ENCODE data around the gene CRTAP. TPM values are rescaled to one million over a fixed set of nuclear protein-coding genes. Genes with fewer than 3 reads are reported as not detected.
A peak's percentile ranks its signal among the peaks of the same experiment; 100 is the strongest.
"Not testable (repeated sequence)": the region's sequence is repeated elsewhere in the genome, so short reads cannot be mapped to it uniquely, and the experiment has no call there.

CRTAP gene
- total and polyA plus RNA-seq, 8 donors: 228 to 248 (median 239) TPM

DNA sequence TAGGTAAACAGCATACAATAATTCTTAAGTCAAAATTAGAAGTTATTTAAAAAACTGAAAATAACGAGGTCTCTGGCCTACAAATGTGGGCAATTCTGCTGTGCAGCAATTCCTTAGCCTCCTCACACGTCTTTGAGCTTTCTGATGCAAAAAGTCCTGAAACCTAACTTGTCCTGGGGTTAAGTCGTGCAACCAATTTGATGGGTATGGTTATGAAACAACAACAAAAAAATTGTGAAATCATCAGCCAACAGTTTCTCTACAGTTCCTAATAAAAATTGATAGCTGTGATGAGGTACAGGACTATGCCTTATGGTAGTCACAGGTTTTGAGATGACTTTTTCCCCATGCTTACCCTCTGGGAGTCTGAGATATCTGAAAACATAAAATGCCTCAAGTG, 10.3 kb upstream of the CRTAP start:
- H3K4me1 ChIP-seq: no peaks in the 10 kb centered on the region
- TF ChIP-seq CTCF (IDR thresholded peaks at IDR 0.05): no peak
- H3K4me3 ChIP-seq: no peak overlapping the region
- no peak overlapping the region for H3K27ac ChIP-seq
- no peak for ATAC-seq
- no peak for DNase-seq
- H3K27me3 ChIP-seq: no peaks in the 10 kb centered on the region
- intact Hi-C loops (cut with DNase I): no loop called here
- no peaks in the 10 kb centered on the region for H3K36me3 ChIP-seq
- no peaks in the 10 kb centered on the region for H3K9me3 ChIP-seq

DNA sequence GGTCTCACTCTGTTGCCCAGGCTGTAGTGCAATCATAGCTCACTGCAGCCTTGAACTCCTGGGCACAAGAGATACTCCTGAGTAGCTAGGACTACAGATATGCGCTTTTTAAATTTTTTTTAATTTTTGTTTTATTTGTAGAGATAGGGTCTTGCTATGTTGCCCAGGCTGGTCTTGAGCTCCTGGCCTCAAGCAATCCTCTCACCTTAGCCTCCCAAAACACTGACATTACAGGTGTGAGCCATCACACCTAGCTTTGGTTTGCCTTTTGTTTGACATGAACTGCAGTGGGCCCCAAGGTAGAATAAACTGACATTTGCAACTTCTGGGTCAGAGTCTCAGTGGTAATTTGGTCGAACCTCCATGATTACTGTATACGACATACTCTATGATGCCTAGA, 9.0 kb upstream of the CRTAP start:
- ATAC-seq (no peak), DNase-seq (no peak)
- H3K4me1 ChIP-seq: no peaks in the 10 kb centered on the region
- no peak overlapping the region for H3K4me3 ChIP-seq
- H3K9me3 ChIP-seq: no peaks in the 10 kb centered on the region
- intact Hi-C loops (cut with DNase I): no loop called here
- H3K27me3 ChIP-seq: no peaks in the 10 kb centered on the region
- TF ChIP-seq CTCF (IDR thresholded peaks at IDR 0.05): no peak
- no peak overlapping the region for H3K27ac ChIP-seq
- H3K36me3 ChIP-seq: no peaks in the 10 kb centered on the region

DNA sequence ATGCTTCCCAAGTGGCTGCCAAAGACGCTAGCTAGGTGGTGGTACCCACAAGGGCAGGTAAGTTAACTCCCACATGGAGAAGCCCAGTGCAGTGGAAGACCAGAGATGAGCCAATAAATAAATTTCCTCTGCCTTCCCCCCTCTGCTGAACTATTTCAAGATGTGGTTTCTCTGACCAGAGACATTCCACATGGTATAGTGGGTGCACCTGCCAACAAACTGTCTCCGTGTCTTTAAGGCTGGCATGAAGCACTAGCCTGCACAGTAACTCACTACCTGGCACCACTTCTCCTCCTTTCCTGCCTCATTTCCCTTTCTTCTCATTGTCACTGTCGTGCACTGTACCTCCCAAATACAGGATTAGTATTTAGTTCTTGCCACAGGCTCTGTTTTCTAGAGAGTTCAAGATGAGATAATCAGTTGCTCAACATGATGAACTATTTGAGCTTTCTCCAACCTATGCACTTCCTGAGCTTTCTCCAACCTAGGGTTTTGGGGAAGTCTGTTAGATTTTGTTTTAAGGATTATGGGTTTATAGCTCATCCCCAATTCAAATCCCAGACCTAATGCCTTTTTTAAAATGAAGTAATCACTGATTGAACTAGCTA, 8.4 kb upstream of the CRTAP start:
- H3K4me1 ChIP-seq: no peaks in the 10 kb centered on the region
- ATAC-seq: no peak
- H3K4me3 ChIP-seq: no peak overlapping the region
- no peaks in the 10 kb centered on the region for H3K9me3 ChIP-seq
- no peaks in the 10 kb centered on the region for H3K36me3 ChIP-seq
- intact Hi-C loops (cut with DNase I): no loop called here
- no peak for TF ChIP-seq CTCF (IDR thresholded peaks at IDR 0.05)
- no peak overlapping the region for H3K27ac ChIP-seq
- H3K27me3 ChIP-seq: no peaks in the 10 kb centered on the region
- no peak for DNase-seq

GRCh38 chr3:33106854-33107253, 7.0 kb upstream of the CRTAP start:
- intact Hi-C loops (cut with DNase I); H3K4me3 ChIP-seq; DNase-seq; ATAC-seq; H3K27ac ChIP-seq; H3K36me3 ChIP-seq; H3K27me3 ChIP-seq; H3K9me3 ChIP-seq: not testable (repeated sequence)
- H3K4me1 ChIP-seq: peaks cover 0 to 13% of the 10 kb centered on the region in 2 donors

GRCh38 chr3:33111581-33111980, 2.2 kb upstream of the CRTAP start:
- no peak overlapping the region for H3K27ac ChIP-seq
- TF ChIP-seq CTCF (IDR thresholded peaks at IDR 0.05): no peak
- no peaks in the 10 kb centered on the region for H3K36me3 ChIP-seq
- H3K27me3 ChIP-seq: no peaks in the 10 kb centered on the region
- no peaks in the 10 kb centered on the region for H3K9me3 ChIP-seq
- intact Hi-C loops (cut with DNase I): no loop called here
- H3K4me1 ChIP-seq: peaks cover 8 to 35% of the 10 kb centered on the region in 2 donors
- H3K4me3 ChIP-seq: no peak overlapping the region
- DNase-seq (no peak), ATAC-seq (no peak)

DNA sequence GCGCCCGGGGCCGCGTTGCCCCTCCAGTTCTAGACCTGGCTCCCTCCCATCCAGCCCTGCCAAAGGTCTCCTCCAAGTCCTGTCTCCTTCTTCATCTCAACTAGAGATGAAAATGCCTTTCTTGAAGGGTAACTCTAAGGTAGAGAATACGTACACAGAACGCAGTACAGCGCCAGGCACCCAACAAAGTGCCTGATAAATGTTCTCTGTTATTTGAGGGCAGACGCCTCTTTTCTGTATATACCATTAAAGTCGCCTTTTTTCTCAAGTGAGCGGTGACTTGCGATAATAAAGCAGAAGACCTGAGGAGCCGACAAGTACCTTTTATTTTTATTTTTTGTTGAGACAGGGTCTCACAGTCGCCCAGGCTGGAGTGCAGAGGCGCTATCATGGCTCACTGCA, 809 bp downstream of the CRTAP start:
- peak overlapping the region; percentile 52 to 70 for H3K4me3 ChIP-seq
- ATAC-seq: no peak
- peaks cover 8 to 42% of the 10 kb centered on the region in 2 donors for H3K4me1 ChIP-seq
- no peak for DNase-seq
- peaks cover 0 to 3% of the 10 kb centered on the region in 2 donors for H3K36me3 ChIP-seq
- peak overlapping the region; percentile 97 to 99 for H3K27ac ChIP-seq
- intact Hi-C loops (cut with DNase I): no loop called here
- no peak for TF ChIP-seq CTCF (IDR thresholded peaks at IDR 0.05)
- H3K27me3 ChIP-seq: no peaks in the 10 kb centered on the region
- H3K9me3 ChIP-seq: no peaks in the 10 kb centered on the region
